HG03039 (cell line): Measurements from ENCODE around the gene CALHM2.
"Not testable (repeated sequence)": the region's sequence is repeated elsewhere in the genome, so short reads cannot be mapped to it uniquely, and the experiment has no call there.

ENCODE experiments used
- ATAC-seq: cut with Tn5 transposase; IDR thresholded peaks from one replicate; pipeline ENCODE4 v1.9.1; 2021; ENCODE audit warnings: mild to moderate bottlenecking, moderate library complexity; ENCODE audit not compliant: unreplicated experiment

Gene CALHM2, protein sequence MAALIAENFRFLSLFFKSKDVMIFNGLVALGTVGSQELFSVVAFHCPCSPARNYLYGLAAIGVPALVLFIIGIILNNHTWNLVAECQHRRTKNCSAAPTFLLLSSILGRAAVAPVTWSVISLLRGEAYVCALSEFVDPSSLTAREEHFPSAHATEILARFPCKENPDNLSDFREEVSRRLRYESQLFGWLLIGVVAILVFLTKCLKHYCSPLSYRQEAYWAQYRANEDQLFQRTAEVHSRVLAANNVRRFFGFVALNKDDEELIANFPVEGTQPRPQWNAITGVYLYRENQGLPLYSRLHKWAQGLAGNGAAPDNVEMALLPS

DNA sequence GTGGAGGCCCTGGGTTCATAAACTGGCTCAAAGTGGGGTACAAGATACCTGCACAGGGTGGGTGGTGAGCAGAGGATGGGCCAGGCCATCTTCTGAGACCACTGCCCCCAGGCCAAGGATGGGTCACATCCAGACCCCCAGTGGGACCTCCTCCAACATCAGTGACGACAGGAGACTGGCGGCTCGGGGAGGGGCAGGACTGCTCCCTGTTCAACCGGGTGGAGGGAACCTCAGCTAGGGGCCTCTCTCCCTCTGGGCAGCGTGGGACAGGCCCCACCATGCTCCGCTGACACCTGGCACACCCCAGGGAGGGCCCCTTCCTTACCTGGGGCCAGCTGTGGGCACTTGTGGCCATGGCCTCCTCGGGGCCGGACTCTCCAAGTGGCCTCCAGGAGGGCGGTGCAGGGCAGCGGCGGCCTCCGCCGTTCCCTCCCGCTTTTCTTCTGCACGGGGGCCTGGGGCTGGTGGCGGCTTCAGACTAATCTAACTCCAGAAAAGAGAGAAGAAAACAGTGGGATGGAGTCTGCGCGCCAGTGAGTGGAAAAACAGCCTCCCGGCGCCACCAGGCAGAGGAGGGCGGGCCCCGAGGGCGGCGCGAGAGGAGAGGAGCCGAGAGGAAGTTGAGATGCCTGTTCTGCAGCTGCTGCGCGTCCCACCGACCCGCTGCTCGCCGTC lies at the start of gene CALHM2:
Gene CALHM2, minus strand, starts transcription at position 540 of the 675 bp plus-strand sequence. CDS start 2,429 bp downstream, outside the sequence.
- ATAC-seq: no peak

DNA sequence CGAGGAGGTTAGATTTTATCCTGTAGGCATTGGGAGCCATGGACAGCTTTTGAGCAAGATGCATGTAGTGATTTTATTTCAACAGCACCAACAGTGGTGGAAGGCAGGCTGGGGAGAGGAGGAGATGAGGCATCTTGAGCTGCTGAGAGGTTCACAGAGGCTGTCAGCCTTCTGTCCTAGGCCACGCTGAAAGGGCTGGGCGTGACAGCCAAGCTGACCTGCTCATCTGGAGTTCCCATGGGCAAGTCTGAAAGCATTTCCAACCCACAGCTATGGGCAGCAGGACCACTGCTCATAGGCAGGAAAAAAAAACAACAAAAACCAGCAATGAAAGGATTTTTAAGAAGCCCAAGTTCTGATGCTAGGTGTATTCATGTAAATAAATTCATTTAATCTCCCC lies 49.0 kb upstream of the CALHM2 start:
- ATAC-seq: no peak

DNA sequence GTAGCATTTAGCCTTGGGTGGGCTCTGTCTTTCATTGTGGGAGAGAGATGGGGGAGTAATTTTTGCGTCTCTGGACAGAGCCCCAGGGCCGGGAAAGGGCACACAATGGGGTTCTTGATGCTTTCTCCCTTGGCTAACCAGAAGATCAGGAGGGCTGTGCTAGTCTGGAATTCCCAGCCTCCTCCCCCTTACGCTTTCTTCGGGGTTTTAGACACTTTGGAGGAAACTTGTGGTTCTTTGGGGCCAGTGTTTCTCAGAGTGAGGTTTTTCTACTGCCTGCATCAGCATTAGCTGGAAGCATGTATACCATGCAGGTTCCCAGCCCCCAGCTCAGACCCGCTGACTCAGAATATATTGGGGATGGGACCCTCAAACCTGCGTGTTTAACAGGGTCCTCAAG lies 48.3 kb upstream of the CALHM2 start:
- ATAC-seq: no peak

DNA sequence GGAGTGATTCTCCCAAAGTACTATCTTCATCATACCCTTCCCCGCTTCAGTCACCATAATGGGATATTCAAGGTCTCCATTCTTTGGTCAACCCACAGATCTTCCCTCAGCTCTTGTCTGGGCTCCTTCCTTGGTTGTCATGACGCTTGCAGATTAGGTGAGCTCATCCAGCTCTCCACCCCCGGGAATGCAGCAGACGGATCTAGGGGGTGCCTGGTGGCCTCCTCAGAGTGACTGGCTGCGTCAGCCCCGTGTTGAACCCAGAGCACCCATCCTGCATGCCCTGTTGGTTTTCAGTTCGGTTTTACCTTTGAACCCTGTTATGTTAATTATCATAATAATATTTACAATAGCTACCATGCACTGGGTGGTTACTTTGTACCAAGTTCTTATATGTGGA lies 47.7 kb upstream of the CALHM2 start:
- ATAC-seq: no peak

DNA sequence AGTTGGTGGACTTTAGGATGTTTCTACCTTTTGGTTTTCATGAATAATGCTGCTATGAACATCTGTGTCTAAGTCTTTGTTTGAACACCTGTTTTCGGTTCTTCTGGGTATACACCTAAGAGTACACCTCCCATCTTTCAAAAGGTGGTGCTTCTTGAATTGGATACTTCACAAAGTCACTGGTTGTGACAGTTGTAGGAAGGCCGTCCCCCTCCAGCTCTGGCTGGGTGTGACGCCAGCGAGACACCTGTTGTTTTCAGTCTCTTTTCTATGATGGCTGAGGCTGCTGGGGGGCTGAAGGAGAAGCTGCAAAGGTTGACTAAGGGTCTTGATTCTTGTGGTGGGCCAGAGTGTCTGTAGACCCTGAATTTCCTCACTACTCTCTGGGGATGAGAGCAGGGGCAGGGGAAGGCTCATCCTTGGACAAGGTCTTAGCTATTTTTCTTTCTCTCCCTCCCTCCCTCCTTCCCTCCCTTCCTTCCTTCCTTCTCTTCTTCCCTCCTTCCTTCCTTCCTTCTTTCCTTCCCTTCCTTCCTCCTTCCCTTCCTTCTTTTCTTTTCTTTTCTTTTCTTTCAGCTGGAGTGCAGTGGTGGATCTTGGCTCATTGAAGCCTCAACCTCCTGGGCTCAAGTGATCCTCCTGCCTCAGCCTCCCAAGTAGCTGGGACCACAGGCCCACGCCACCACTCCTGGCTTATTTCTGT lies 46.9 kb upstream of the CALHM2 start:
- ATAC-seq: no peak

DNA sequence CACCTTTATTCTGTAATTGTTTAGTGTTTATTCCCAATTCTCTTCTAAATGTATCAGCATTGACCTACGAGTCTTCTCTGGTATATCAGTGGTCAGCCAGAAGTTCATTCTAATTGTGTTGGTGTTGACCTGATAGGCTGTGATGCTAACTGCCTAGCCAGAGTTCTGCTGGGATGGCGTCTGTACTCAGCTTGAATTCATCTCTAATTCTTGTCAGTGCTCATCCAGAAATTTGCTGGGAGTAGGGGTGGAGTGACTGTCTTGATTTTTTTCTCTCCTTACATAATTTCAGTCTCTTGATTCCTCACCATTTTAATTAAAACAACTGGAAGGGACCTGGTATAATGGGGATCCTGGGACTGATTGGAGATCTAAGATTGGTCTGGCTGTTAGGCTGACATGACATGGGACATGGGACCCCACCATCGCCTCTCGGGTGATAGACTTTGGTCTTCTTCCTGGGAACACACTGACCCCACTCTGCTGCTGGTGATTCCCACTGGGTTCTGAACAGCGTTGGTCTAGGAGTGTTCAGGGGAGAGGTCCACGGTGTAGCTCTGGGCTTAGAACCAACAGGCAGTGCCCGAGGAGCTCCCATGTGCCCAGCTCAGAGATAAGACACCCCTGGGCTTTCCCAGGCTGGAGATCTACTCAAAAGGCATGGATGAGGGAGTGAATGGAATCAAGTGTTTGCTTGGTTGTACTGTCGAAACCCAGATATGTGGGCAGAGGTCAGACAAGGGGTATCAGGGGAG lies 45.2 kb upstream of the CALHM2 start:
- no peak for ATAC-seq

DNA sequence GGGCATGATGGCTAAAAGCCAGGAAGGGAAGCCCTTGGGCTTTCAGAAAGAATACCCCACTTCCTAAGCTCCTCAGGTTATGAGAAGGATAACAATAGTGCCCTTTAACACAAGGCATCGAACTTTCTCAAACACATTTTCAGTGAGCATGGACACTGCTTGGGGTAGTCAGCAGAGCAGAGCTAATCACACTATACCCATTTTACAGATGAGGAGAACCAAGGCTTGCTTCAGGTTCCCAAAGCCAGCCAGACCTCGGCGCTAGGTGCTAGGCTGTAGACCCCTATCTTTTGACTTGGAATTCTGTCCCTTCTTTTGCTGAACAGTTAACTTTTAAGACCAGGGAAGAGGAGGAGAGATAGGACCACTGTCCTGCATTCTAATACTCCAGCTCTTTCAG lies 43.2 kb upstream of the CALHM2 start:
- no peak for ATAC-seq

DNA sequence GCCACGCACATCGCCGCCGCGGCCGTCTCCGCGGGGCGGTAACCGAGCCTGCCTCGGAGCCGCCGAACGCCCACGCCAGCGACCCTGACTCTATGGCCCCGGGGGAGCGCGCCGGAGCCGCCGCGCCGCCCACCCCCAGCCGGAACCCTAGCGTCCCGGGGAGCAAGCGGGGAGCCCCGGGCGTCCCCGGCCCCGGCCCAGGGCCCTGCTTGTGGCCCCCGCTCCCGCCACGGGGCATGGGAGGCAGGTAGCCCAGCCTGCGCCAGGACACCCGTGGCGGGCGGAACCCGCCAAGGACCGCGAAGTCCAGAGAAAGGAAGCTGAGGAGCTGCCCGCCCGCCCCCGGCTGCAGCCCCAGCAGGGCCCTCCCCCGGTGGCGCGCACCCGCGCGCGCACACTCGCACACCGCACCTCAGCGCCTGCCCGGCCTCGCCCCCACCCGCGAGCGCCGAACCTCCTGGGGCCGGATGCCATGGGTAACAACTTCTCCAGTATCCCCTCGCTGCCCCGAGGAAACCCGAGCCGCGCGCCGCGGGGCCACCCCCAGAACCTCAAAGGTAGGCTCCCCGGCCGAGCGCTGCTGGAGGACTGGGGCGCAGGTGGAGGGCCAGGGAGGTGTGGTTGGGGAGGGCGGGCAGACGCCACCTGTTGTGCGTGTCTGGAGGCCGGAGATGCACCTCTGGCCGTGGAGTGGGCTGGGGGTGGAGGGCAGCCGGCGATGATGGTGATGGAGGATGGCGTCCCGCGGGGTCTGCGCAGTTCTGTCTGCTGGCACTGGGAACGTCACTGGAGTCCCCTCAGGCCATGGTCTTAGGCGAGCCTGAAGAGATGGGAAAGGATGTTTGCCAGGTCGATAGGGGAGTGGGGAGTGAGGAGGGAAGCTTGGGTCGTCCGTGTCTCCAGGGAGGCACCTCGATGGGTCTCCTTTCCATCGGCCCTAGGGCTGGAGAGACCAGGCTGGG lies 42.0 kb upstream of the CALHM2 start:
- no peak for ATAC-seq

DNA sequence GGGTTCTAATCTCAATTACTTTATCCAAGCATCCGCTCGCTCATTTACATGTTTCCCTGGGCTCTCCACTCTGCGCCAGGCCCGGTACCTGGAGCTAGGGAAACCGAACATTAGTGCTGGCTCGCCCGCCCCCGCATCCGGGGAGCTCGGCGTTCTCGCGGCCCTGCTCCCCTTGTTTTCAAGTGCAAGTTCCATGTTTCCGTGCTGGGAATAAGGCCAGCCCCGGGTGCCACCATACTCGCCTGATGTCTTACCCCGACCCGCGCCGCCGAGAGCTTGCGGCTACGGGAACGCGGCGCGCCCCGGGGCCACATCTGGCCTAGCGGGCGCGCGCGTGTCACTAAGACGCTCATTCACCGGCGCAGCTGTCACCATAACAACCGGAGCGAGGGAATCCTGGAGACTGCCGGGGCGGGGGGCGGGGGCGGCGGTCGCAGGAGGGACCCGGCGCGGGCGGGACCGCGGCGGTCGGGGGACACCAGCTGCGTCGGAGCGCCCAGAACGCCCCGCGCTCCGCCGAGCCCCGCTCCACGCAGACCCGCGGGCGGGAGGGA lies 41.3 kb upstream of the CALHM2 start, which contains the start of gene NEURL1:
Gene NEURL1, plus strand, starts transcription at position 344 of the 554 bp plus-strand sequence. CDS start 683 bp downstream, outside the sequence.
- ATAC-seq: no peak

DNA sequence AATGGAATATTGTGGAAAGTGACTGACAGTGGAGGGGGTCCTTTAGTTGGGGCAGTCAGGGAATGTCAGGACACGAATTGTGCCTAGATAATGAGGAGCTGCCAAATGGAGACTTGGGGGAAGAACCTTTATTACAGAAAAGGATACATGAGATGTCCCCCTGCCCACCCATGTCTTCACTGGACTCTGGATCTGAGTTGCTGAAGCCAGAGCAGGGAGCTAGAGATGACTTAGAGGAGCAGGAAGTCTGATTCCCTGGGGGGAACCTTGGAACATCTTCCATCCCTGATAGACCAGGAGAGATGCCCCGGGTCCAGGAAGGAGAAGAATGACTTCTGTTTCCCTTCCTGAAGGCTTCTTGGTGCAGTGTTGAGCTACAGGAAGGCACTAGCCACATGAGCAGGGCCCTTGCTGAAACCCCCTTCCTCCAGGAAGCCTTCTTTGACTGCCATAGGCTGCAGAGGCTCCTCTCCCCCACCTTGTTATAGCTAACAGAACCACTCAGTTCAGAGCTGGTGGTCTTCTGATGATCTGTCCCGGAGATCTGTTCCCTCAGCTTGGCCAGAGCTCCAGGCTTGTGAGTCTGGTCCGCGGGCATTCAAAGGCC lies 40.6 kb upstream of the CALHM2 start:
- ATAC-seq: no peak

DNA sequence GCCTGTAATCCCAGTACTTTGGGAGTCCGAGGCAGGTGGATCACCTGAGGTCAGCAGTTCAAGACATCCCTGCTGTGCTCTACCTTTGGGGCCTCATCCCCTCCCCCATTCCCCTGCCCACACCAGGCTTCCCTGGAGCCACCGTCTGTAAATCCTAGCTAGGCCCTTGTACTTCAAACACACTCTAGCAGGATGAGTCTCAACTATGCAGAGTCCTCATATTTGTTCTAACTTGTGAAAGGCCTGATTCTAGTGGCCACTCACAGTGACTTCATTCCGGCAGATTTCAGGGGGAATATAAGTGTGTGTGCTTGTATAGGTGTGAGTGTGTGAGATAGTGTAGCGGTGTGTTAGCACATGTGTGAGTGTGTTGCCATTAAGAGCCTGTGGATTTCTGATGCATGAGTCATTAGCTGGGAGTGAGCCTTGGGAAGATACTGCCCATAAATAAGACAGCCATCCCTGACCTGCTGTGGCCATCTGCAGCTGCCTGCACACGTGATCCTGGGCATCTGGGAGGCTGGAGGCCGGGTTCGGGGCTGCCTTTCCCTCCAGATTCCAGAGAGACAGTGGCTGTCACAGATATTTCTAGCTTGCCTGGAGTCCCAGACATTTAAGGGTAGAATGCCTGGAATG lies 39.7 kb upstream of the CALHM2 start:
- no peak for ATAC-seq

DNA sequence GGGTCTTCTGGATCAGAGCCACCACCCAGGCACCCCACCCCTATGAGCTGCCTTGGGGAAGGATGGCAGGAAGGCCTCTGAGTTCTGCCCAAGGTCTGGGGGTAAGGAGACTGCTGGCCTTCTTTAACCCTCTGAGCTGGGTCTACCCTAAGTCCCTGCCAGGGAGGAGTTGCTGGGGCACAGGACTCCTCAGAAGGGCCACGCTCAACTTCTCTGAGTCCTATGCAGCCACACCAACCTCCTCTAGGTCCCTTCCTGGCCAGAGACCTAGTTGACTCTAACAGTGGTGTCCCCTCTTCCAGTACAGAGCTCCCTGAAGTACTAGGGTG lies 38.8 kb upstream of the CALHM2 start:
- no peak for ATAC-seq

DNA sequence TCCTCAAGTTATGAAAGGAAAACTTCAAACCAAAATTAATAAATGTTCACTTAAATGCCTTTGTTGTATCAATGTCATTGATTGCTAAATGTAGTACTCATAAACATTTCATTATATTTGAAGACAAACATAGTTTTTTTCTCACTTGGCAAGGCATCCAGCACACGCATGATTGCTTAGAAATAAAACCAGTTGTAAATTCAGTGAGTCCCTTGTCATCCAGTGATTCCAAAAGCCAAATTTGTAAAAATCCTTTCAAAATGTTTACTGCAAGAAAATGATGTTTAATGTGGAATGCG lies 35.2 kb upstream of the CALHM2 start:
- ATAC-seq: no peak

DNA sequence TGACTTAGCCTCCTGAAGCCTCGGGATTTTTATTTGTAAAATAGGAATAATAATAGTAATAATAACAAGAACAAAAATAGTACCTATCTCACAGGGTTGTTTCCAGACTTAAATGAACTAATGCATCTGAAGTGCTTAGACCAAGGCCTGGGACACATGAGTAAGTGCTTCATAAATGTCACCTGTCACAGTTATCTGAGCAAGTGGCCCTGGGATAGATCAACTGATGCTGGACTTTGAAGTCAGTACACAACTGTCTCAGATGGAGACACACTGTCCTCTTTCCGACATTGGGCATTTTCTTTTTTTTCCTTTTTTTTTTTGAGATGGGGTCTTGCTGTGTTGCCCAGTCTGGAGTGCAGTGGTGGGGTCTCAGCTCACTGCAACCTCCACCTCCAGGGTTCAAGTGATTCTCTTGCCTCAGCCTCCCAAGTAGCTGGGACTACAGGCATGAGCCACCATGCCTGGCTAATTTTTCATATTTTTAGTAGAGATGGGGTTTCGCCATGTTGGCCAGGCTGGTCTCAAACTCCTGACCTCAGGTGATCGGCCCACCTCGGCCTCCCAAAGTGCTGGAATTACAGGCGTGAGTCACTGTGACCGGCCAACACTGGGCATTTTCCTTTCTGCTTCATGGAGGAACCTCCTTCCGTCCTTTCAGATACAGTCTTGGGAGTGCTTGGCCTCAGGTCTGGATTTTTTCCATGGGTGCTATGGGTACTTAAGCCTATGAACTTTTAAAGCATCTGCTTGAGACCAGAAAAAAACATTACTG lies 34.7 kb upstream of the CALHM2 start:
- not testable (repeated sequence) for ATAC-seq

DNA sequence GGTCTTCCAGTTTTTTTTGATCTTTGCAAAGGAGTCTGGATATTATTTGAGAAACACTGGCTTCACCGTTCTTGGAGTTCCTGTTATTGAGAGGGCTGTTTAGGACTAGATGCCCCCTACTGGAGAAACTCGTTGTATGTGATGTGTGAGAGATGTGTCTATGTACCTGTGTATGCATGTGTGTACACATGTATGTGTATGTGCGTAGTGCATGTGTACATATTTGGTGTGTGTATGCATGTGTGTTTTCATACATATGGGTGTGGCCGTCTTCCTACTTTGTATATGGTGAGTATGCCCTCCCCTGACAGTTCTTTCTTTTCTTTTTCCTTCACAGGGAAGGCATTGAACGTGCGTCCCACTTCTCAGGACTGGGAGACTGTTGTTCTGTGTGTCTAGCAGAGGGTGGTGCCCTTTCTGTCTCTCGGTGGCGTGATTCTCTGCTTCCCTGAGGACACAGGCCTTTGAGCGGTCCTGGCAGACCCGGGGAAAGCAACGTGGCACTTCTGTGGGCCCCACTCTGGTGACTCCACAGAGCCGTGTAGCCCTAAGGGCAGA lies 29.9 kb upstream of the CALHM2 start:
- ATAC-seq: no peak

DNA sequence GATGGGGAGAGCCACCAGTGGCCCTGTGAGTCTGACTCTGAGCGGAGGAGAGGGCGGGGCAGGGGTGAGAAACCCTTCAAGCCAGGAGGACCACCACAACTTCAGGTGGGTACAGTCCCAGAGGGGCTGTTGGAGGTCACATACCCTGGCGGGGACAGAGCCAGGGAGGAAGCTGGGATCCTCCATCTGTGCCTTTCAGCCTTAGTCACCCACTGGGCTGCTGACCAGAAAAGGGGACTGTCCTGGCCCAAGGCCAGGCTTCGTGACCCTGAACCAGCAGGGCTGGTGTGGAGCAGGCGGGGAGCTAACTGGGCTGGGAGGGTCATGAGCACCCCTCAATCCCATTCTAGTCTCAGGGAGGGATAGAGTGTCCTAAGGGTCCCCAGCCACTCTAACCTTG lies 28.4 kb upstream of the CALHM2 start:
- no peak for ATAC-seq

DNA sequence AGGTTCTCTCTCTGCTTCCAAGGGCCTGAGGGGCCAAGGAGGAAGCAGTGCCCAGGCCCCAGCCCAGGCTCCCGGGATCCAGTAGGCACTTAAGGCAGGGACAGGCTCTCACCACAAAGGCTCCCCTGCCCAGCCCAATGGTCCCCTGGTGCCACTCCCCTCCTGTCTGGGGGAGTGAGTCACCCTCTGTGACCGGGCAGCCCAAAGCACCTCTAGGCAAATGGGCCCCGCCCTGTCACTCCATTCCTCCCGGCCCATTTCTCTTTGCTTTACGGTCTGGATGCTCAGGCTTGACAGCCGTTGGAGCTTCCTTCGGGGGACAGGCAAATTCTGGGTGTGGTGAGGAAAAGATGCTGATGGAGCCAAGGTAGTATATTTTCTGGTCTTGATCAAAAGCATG lies 27.0 kb upstream of the CALHM2 start, which contains the start of gene CALHM3:
Gene CALHM3, minus strand, starts transcription at position 106 of the 400 bp plus-strand sequence. CDS start 208 bp downstream, outside the sequence.
- no peak for ATAC-seq

DNA sequence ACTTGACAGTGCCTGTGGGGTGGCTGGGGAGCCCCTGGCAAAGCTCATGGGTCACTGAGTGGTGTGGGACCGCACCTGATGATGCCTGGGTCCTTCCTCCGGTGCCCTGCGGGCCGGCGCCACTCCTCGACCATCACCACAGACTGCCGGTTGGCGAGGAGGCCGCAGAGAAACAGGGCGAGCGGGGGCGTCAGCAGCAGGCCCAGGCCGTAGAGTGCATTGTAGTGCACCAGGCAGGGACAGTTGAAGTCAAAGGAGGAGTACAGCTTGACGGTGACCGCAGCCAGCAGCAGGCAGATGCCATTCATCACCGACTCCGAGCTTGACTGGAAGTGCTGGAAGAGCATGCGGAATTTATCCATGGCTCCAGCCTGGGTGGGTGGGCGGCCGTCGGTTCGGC lies 26.5 kb upstream of the CALHM2 start:
- no peak for ATAC-seq
